Mesothelial cell of epicardium (in vitro differentiated cells): Measurements from ENCODE around the gene GPC6. TPM values are rescaled to one million over a fixed set of nuclear protein-coding genes. Genes with fewer than 3 reads are reported as not detected.

Experiments
- DNase-seq, 2 experiments: peaks; one replicate each; pipeline ENCODE4 v3.0.0; 2021; ENCODE audit warnings: low spot score in 2 of 2; ENCODE audit not compliant: unreplicated experiment in 2 of 2
- H3K27ac Mint-ChIP-seq: 2 replicates; pipeline ENCODE4 v1.8.0; 2021; ENCODE audit warnings: mixed read lengths
- H3K27me3 Mint-ChIP-seq: 2 replicates; pipeline ENCODE4 v1.8.0; 2021; ENCODE audit warnings: low read depth, mixed read lengths
- H3K36me3 Mint-ChIP-seq: 2 replicates; pipeline ENCODE4 v1.8.0; 2021; ENCODE audit warnings: mixed read lengths
- H3K4me1 Mint-ChIP-seq: 2 replicates; pipeline ENCODE4 v1.8.0; 2021; ENCODE audit warnings: mixed read lengths
- H3K4me3 Mint-ChIP-seq: 2 replicates; pipeline ENCODE4 v1.8.0; 2021; ENCODE audit warnings: mild to moderate bottlenecking, moderate library complexity, mixed read lengths
- H3K9me3 Mint-ChIP-seq: 2 replicates; pipeline ENCODE4 v1.8.0; 2021; ENCODE audit warnings: mixed read lengths
- total RNA-seq: library from RNA; stranded (reverse); gene quantifications from 3 replicates; pipeline ENCODE4 v1.2.1, GENCODE V29; 2021
- TF ChIP-seq, protein P1 (sequence below): fragments of 200-600 bp; sonication (generic); IDR thresholded peaks from one replicate; pipeline ENCODE4 v1.5.0; 2021; ENCODE audit warnings: antibody characterized with exemption; ENCODE audit not compliant: unreplicated experiment

The GPC6 gene
- total RNA-seq, 1 donor from 2014 or later, result 112 TPM

DNA sequence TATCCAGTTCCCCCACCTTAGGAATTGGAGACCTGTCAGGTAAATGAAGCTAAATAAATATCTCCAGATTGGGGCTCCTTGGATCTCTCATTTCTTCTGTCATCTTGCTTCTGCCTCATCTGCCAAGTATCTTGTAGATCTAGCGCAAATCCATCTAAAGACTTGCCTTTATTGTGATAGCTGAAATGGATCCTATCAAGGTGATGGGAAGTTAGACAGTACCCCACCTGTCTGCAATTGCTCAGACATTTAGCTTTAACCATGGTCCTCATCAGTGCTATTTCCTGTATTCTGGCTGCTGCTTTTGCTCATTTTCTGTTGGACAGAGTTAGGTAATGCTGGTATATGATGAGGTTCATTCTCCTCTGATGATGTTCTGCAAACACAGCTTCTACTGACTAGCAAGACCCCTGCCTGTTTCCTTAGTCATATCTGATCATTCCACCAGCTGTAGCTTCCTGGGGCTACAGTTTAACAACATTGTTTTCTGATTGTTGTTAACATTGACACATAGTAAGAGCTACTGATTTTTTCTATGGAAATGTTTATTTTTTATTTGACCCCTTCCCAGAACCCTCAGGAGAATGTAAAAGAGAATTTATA, 912.9 kb downstream of the GPC6 start:
- no peak overlapping the region for H3K4me3 Mint-ChIP-seq
- H3K9me3 Mint-ChIP-seq, result no peaks in the 10 kb centered on the region
- H3K27ac Mint-ChIP-seq, result peak overlapping the region; percentile 24
- no peaks in the 10 kb centered on the region for H3K36me3 Mint-ChIP-seq
- TF ChIP-seq, protein P1, sequence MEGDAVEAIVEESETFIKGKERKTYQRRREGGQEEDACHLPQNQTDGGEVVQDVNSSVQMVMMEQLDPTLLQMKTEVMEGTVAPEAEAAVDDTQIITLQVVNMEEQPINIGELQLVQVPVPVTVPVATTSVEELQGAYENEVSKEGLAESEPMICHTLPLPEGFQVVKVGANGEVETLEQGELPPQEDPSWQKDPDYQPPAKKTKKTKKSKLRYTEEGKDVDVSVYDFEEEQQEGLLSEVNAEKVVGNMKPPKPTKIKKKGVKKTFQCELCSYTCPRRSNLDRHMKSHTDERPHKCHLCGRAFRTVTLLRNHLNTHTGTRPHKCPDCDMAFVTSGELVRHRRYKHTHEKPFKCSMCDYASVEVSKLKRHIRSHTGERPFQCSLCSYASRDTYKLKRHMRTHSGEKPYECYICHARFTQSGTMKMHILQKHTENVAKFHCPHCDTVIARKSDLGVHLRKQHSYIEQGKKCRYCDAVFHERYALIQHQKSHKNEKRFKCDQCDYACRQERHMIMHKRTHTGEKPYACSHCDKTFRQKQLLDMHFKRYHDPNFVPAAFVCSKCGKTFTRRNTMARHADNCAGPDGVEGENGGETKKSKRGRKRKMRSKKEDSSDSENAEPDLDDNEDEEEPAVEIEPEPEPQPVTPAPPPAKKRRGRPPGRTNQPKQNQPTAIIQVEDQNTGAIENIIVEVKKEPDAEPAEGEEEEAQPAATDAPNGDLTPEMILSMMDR, result no peak
- H3K4me1 Mint-ChIP-seq, result peaks cover 8% of the 10 kb centered on the region
- H3K27me3 Mint-ChIP-seq, result no peaks in the 10 kb centered on the region
- no peak for DNase-seq

DNA sequence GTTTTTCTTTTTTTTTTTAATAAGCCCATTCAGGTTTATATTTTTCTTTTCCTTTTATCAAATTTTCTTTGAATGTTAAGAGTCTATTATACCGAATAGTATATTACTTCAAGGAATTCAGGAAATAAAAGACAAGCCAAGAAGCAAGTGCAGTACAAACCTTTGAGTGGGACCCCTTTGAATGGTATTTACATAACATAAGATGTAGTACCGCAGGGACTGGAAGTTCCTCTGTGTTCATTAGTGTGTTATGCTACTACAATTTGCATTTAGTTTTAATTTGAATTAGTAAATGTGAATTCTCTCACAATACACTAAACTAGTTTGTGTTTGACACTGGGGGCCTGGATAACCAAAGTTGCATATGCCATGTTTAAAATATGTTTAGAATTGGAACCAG, 913.4 kb downstream of the GPC6 start:
- H3K27ac Mint-ChIP-seq, result no peak overlapping the region
- no peak for DNase-seq
- TF ChIP-seq, protein P1, result no peak
- no peaks in the 10 kb centered on the region for H3K36me3 Mint-ChIP-seq
- H3K4me1 Mint-ChIP-seq, result peaks cover 3% of the 10 kb centered on the region
- no peaks in the 10 kb centered on the region for H3K9me3 Mint-ChIP-seq
- H3K4me3 Mint-ChIP-seq, result no peak overlapping the region
- no peaks in the 10 kb centered on the region for H3K27me3 Mint-ChIP-seq

DNA sequence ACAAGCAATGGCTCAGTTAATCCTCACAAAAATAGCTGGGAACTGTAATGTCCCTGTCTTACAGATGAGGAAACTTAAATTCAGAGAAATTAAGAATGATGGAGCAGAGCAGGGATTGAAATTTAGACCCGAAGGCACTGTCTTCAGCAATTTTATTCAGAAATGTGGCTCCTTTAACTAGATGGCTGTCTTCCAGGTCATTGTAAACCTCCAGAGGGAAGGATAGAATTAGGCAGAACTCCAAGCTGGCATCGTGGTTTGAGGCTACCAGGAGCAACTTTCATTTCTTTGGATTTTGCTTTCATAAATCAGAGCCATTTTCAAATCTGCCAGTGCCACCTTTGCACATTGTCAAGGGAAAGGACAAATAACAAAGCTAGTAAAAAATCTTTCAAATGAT, 913.9 kb downstream of the GPC6 start:
- no peaks in the 10 kb centered on the region for H3K27me3 Mint-ChIP-seq
- no peak for DNase-seq
- no peaks in the 10 kb centered on the region for H3K4me1 Mint-ChIP-seq
- H3K4me3 Mint-ChIP-seq, result no peak overlapping the region
- no peaks in the 10 kb centered on the region for H3K9me3 Mint-ChIP-seq
- TF ChIP-seq, protein P1, result no peak
- H3K36me3 Mint-ChIP-seq, result no peaks in the 10 kb centered on the region
- no peak overlapping the region for H3K27ac Mint-ChIP-seq

DNA sequence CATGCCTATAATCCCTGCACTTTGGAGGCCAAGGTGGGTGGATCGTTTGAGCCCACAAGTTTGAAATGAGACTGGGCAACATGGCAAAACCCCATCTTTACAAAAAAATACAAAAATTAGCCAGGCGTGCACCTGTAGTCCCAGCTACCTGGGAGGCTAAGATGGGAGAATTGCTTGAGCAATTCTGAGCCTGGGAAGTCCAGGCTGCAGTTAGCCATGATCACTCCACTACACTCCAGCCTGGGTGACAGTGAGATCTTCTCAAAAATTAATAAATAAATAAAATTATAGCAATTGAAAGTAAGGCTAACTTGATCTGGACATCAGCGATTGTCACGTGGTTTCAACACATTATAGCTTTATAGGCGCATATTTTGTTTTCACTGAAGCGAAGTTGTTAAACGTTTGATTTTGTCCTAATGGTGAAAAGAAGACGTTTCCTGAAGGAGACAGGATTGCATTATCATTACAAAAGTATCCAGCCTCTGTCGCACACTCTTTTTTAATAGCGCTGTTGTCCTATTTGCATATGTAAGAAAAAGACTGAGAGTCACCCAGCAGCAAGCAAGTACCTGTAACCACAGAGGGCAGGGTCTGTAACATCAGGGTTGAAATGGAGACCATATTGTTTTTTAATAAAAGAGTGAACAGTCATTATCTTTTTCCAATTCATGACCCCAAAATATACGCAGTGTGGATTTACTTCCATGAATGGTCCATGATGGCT, 917.2 kb downstream of the GPC6 start:
- Mint-ChIP-seq H3K4me1 (peaks cover 6% of the 10 kb centered on the region), H3K27me3 (no peaks in the 10 kb centered on the region), H3K4me3 (no peak overlapping the region), H3K27ac (no peak overlapping the region), H3K36me3 (no peaks in the 10 kb centered on the region), H3K9me3 (no peaks in the 10 kb centered on the region)
- TF ChIP-seq, protein P1, result no peak
- no peak for DNase-seq

DNA sequence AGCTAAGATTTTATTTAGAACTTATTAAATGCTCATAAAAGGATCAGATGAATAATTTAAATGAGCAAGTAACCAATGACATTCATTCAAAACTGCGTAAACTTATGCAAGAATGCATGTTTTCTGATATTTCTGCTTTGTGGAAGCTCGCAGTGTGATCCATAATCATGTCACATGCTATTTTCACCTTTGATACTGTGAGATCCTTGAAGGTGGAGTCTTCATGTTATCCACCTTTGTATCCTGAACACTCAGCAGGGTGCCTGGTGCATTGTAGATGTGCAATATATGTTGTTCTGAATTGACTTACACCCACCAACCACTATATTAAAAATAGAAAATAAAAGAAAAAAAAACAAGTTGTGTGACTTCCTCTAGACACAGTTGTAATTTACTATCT, 919.4 kb downstream of the GPC6 start:
- Mint-ChIP-seq H3K9me3 (no peaks in the 10 kb centered on the region), H3K27ac (no peak overlapping the region), H3K36me3 (no peaks in the 10 kb centered on the region), H3K4me3 (no peak overlapping the region), H3K27me3 (no peaks in the 10 kb centered on the region), H3K4me1 (peaks cover 6% of the 10 kb centered on the region)
- TF ChIP-seq, protein P1, result no peak
- DNase-seq, result no peak
